A673 (cell line): ENCODE data around the gene CREB3L2. TPM values are rescaled to one million over a fixed set of nuclear protein-coding genes. Genes with fewer than 3 reads are reported as not detected.

Experiments used
- BruUV-seq: library from RNA; stranded (reverse); fragments of 400-500 nt; replicated peaks from 2 replicates; lab custom pipeline; 2021; lab: Mats Ljungman, UMichigan
- CTCF ChIA-PET: fragments of 300-600 bp; sonication (Branson Sonifier 250); formaldehyde crosslinking; loops from one replicate; lab custom pipeline; 2022; ENCODE audit warnings: antibody characterized with exemption; lab: Charles Lee
- POLR2A ChIA-PET: fragments of 300-600 bp; sonication (Branson Sonifier 250); formaldehyde crosslinking; loops from one replicate; lab custom pipeline; 2022; ENCODE audit warnings: antibody characterized with exemption; ENCODE audit not compliant: low non-redundant PET; lab: Charles Lee
- DNase-seq: peaks from one replicate; pipeline ENCODE4 v3.0.0-alpha.2; 2015; ENCODE audit warnings: low spot score
- H3K27ac ChIP-seq: fragments of 200-600 bp; sonication (generic); 2 replicates; pipeline ENCODE4 v1.5.1; 2016; ENCODE audit warnings: mixed run types, low read depth, mild to moderate bottlenecking, mixed read lengths, antibody characterized with exemption, low read length; ENCODE audit not compliant: poor library complexity, severe bottlenecking
- H3K27me3 ChIP-seq: fragments of 200-600 bp; sonication (generic); replicated peaks from 2 replicates; pipeline ENCODE4 v1.6.1; 2017; ENCODE audit warnings: mixed run types, low read depth, mild to moderate bottlenecking, mixed read lengths, antibody characterized with exemption, low read length; ENCODE audit not compliant: insufficient read depth, poor library complexity
- H3K36me3 ChIP-seq: fragments of 200-600 bp; sonication (generic); 2 replicates; pipeline ENCODE4 v1.6.1; 2016; ENCODE audit warnings: mixed run types, mild to moderate bottlenecking, mixed read lengths, antibody characterized with exemption, low read length; ENCODE audit not compliant: insufficient read depth, poor library complexity, severe bottlenecking
- H3K4me1 ChIP-seq: fragments of 200-600 bp; sonication (generic); 2 replicates; pipeline ENCODE4 v1.6.1; 2017; ENCODE audit warnings: mixed run types, mild to moderate bottlenecking, mixed read lengths, antibody characterized with exemption, low read length; ENCODE audit not compliant: insufficient read depth, poor library complexity, severe bottlenecking
- H3K4me3 ChIP-seq: fragments of 200-600 bp; sonication (generic); 2 replicates; pipeline ENCODE4 v1.5.1; 2016; ENCODE audit warnings: low read depth, mixed run types, mild to moderate bottlenecking, mixed read lengths, low read length; ENCODE audit not compliant: poor library complexity, severe bottlenecking
- H3K9me3 ChIP-seq: fragments of 200-600 bp; sonication (generic); 2 replicates; pipeline ENCODE4 v1.6.1; 2016; ENCODE audit warnings: mixed run types, low read depth, mild to moderate bottlenecking, mixed read lengths, antibody characterized with exemption, low read length; ENCODE audit not compliant: poor library complexity, severe bottlenecking
- EZH2 ChIP-seq: fragments of 200-600 bp; sonication (generic); IDR thresholded peaks from 2 replicates; pipeline ENCODE4 v1.6.1; 2017; ENCODE audit warnings: borderline replicate concordance, low read depth, mild to moderate bottlenecking, mixed read lengths, antibody characterized with exemption, low read length; ENCODE audit not compliant: poor library complexity, severe bottlenecking
- intact Hi-C: fragments of 100-400 bp; cut with micrococcal nuclease; formaldehyde crosslinking; loops from one replicate; pipeline ENCODE4 v1.10.0; 2022; ENCODE audit not compliant: unreplicated experiment
- total RNA-seq: library from RNA; stranded (reverse); gene quantifications from 2 replicates; pipeline ENCODE4 v1.2.3, GENCODE V29; 2021
- TF ChIP-seq, protein P1 (sequence below): fragments of 300-800, 200-600 bp; sonication (generic); conservative IDR thresholded peaks from 2 replicates; pipeline ENCODE4 v1.5.1; 2017; ENCODE audit warnings: low read depth, mild to moderate bottlenecking, antibody characterized with exemption, low read length, moderate library complexity, mixed read lengths

Gene CREB3L2
- total RNA-seq, 1 experiment from 2014 or later = 17.0 TPM

DNA sequence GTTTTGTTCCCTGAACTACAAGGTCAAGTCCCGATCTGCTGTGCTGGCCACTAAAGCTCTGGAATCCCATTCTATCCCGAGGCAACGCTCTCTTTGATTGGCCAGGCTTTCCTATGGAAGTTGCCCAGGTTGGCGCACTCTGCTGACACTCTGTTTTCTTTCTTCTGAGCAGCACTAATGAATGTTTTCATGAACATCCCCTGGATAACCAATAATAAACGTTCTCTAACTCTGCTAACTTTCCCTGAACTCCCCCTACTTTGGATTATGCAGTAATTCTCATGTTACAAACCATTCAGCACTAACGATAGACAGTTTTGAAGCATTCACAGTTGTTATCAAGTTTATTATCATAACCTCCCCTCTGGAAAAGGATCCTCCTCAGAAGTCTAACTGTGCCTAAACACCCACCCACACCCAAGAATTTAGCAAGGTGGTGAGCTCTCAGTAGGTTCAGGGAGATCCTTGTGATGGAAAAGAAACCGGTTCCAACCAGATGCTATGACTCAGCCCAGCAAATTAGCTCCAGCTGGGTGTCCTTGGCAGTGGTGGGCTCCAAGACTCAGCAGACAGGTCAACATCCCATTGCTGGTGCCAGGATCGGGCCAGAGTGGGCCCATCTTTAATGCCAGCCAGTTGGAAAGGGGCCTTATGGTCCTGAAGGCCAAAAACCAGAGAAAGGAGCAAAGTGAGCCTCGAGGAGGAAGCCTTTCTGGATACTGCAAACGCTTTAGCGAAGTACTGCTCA lies 68.4 kb downstream of the CREB3L2 start:
- no peaks in the 10 kb centered on the region for H3K9me3 ChIP-seq
- H3K36me3 ChIP-seq = no peaks in the 10 kb centered on the region
- H3K27me3 ChIP-seq = no peaks in the 10 kb centered on the region
- TF ChIP-seq, protein P1, sequence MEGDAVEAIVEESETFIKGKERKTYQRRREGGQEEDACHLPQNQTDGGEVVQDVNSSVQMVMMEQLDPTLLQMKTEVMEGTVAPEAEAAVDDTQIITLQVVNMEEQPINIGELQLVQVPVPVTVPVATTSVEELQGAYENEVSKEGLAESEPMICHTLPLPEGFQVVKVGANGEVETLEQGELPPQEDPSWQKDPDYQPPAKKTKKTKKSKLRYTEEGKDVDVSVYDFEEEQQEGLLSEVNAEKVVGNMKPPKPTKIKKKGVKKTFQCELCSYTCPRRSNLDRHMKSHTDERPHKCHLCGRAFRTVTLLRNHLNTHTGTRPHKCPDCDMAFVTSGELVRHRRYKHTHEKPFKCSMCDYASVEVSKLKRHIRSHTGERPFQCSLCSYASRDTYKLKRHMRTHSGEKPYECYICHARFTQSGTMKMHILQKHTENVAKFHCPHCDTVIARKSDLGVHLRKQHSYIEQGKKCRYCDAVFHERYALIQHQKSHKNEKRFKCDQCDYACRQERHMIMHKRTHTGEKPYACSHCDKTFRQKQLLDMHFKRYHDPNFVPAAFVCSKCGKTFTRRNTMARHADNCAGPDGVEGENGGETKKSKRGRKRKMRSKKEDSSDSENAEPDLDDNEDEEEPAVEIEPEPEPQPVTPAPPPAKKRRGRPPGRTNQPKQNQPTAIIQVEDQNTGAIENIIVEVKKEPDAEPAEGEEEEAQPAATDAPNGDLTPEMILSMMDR = no peak
- no peak for TF ChIP-seq EZH2
- H3K27ac ChIP-seq = no peak overlapping the region
- H3K4me3 ChIP-seq = no peak overlapping the region
- H3K4me1 ChIP-seq = peaks cover 20% of the 10 kb centered on the region
- peak; percentile 57 for DNase-seq
- intact Hi-C loops = no loop called here
- POLR2A ChIA-PET = interaction anchor here (0.6 kb wide), 1 partner anchor 684 kb away, joined by 3 read pairs; no protein-coding TSS in a partner anchor
- no TSS peak for BruUV-seq
- CTCF ChIA-PET = no interaction called here

DNA sequence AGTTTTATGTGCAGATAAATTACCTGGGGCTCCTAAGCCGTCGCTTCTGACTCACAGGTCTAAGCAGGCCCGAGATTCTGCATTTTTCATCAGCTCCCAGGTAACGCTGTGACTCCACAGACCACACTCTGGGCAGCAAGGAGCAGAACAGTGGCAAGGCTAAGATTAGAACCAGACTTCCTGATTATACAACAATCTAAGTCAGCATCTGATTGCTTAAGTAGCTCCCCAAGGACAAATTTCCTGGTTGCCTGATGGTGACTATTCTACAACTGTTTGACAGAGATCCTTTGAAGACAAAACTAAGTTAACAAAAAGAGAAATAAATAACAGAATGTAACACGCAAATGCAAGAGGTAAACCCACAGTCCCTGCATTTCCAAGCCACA lies 69.0 kb downstream of the CREB3L2 start:
- ChIA-PET CTCF (no interaction called here), POLR2A (interaction anchor here (0.6 kb wide), 1 partner anchor 685 kb away, joined by 3 read pairs; no protein-coding TSS in a partner anchor)
- intact Hi-C loops = no loop called here
- no peak for TF ChIP-seq EZH2
- TF ChIP-seq, protein P1 = no peak
- no TSS peak for BruUV-seq
- Histone ChIP-seq H3K9me3 (no peaks in the 10 kb centered on the region), H3K36me3 (no peaks in the 10 kb centered on the region), H3K27ac (no peak overlapping the region), H3K4me3 (no peak overlapping the region), H3K4me1 (peaks cover 20% of the 10 kb centered on the region), H3K27me3 (no peaks in the 10 kb centered on the region)
- peak; percentile 51 for DNase-seq

DNA sequence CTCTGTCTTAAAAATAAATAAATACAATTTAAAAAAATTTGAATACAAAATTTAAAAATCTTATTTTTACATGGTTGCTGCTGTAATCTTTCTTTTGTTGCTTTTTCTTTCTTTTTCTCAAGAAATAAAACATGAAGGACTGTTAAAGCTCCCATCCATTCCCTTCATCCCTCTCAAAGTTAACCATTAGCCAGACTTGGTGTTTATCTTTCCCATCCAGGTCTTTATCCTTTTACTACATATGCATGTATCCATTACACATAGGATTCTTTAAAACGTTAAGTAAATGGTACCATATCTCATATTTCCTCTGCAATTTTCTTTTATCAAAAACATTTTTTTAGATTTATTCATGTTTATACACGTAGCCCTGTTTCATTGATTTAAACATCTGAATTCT lies 70.1 kb downstream of the CREB3L2 start:
- Histone ChIP-seq H3K36me3 (no peaks in the 10 kb centered on the region), H3K27me3 (no peaks in the 10 kb centered on the region), H3K4me3 (no peak overlapping the region), H3K4me1 (peaks cover 20% of the 10 kb centered on the region), H3K9me3 (no peaks in the 10 kb centered on the region), H3K27ac (no peak overlapping the region)
- TF ChIP-seq EZH2 = no peak
- TF ChIP-seq, protein P1 = no peak
- ChIA-PET CTCF (no interaction called here), POLR2A (no interaction called here)
- intact Hi-C loops = no loop called here
- no peak for DNase-seq
- BruUV-seq = no TSS peak
